ENCODE measurements around the gene PRRG1.

The PRRG1 gene

DNA sequence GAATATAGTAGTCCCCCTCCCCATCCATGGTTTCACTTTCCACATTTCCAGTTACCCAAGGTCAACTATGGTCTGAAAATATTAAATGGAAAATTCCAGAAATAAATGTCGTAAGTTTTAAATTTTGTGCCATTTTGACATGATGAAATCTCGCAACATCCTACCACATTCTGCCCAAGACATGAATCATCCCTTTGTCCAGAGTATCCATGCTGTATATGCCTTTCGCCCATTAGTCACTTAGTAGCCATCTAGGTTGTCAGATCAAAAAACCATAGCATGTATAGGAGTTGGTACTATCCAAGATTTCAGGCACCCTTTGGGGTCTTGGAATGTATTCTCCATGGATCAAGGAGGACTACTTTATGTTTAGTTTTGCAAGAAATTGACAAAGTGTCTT lies 8.3 kb downstream of the PRRG1 start:
- ATAC-seq, result no peak
- Mint-ChIP-seq H3K4me1 (no peaks in the 10 kb centered on the region), H3K4me3 (no peak overlapping the region), H3K9me3 (no peaks in the 10 kb centered on the region), H3K27ac (no peak overlapping the region), H3K27me3 (no peaks in the 10 kb centered on the region)
- no peak for DNase-seq

DNA sequence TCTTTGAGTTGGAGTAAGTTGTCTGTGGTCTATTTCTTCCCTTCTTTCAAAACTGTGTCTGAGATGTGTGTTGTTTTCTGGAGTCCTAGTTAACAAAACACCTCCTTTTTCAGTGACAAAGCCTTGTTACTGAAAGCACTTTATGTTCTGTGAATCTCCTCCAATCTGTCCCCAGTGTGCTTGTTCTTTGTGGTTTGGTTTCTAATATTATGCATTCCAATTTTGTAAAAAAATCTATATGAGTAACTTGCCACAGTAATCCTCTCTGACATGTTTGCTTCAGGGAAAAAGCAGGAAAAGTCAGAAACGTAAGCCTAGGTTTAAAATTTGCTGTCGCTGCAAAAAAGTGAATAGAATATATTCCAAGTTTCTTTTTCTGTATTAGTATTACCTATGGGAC lies 12.4 kb downstream of the PRRG1 start:
- DNase-seq, result no peak
- Mint-ChIP-seq H3K4me3 (no peak overlapping the region), H3K9me3 (no peaks in the 10 kb centered on the region), H3K27me3 (no peaks in the 10 kb centered on the region), H3K27ac (no peak overlapping the region), H3K4me1 (no peaks in the 10 kb centered on the region)
- no peak for ATAC-seq

DNA sequence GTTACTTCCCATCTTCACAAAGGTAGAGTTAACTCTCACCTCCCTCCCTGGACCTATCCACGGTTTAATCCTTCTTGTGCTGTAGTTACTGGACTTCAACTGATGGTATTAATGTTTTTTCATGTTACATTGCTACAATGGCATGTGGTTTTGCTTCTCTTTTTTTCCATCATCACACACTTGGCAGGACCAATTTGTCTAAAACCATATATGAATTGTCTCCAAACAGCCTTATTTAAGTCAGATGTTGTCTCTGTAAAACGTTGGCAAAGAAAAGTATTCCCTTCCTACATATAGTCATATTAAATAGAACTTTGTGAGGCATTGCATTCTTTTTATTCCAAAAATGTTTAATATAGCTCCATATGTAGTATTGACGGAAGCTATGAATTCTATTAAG lies 15.5 kb downstream of the PRRG1 start:
- ATAC-seq, result no peak

DNA sequence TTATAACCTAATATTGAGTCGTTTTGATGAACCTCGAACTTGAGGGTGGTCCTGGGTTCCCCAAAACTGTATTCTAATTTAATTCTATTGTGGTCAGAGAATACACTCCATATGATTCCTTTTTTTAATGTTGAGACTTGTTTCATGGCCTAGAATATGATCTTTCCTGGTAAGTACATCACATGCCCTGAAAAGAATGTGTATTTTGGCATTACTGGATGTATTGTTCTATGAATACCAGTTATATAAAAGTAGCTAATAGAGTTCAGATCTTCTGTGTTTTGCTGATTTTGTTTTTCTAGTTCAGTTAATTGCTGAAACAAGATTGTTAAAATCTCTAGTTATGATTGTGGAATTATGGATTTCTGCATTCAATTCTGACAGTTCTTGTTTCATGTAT lies 18.8 kb downstream of the PRRG1 start:
- no peaks in the 10 kb centered on the region for H3K27me3 Mint-ChIP-seq
- no peak overlapping the region for H3K27ac Mint-ChIP-seq
- ATAC-seq (no peak), DNase-seq (no peak)
- H3K4me1 Mint-ChIP-seq, result no peaks in the 10 kb centered on the region
- H3K4me3 Mint-ChIP-seq, result no peak overlapping the region
- H3K9me3 Mint-ChIP-seq, result peaks cover 4 to 5% of the 10 kb centered on the region in 2 donors

More for the DNA sequence above, 15.5 kb downstream of the PRRG1 start:
- Mint-ChIP-seq H3K4me3 (no peak overlapping the region), H3K27ac (no peak overlapping the region), H3K4me1 (no peaks in the 10 kb centered on the region), H3K9me3 (peaks cover 3% of the 10 kb centered on the region in 2 donors), H3K27me3 (no peaks in the 10 kb centered on the region)
- DNase-seq, result no peak

DNA sequence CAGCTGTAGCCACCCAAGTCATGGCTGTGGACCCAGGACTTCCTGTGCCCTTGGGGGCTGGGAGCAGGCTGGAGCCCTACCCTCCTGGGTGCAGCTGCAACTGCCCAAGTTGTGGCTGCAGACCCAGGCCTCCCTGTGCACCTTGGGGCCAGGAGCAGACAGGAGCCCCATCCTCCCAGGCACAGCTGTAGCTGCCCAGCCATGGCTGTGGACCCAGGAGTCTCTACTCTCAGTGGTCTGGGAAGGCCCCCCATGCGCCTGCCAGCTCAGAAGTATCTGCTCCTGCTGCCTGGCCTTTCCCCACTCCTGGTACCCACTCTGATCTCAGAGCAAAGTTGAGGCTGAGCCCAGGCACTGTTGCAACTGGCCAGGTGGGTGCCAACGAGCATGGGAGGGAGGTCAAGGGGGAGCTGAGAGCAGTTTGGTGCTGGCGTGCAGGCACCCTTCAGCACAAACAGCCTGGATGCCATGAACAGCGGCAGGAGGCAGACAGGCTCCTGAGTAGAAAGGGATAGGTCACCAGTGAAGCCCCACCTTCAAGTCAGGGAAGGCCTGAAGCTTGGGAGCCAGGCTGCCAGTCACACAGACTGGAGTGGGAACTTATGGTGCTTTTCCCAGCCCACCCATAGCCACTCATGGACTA lies 21.5 kb downstream of the PRRG1 start:
- H3K27me3 Mint-ChIP-seq, result no peaks in the 10 kb centered on the region
- H3K27ac Mint-ChIP-seq, result no peak overlapping the region
- no peak for ATAC-seq
- H3K9me3 Mint-ChIP-seq, result peaks cover 4 to 5% of the 10 kb centered on the region in 2 donors
- no peak overlapping the region for H3K4me3 Mint-ChIP-seq
- H3K4me1 Mint-ChIP-seq, result no peaks in the 10 kb centered on the region
- no peak for DNase-seq

DNA sequence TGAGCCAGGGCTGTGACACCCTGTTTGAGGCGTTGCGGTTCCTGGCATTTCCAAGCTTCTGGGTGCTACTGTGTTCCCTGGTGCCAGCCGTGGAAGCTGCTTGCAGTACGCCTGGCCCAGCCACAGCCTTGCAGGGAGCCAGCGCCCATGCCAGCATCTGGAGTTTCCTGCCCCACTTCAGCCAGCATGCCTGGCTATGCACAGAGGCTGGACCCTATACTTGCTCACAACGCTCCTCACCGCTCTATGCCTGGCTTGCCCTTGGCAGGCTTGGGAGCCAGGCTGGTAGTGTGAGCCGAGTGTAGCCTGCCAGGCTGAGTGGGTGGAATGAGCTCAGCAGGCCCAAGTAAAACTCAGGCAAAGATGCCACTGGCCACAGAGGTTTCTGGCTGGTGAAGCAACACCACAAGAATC lies 22.4 kb downstream of the PRRG1 start:
- H3K27ac Mint-ChIP-seq, result no peak overlapping the region
- no peaks in the 10 kb centered on the region for H3K27me3 Mint-ChIP-seq
- H3K9me3 Mint-ChIP-seq, result peaks cover 4 to 5% of the 10 kb centered on the region in 2 donors
- ATAC-seq, result no peak
- no peak for DNase-seq
- no peaks in the 10 kb centered on the region for H3K4me1 Mint-ChIP-seq
- H3K4me3 Mint-ChIP-seq, result no peak overlapping the region

DNA sequence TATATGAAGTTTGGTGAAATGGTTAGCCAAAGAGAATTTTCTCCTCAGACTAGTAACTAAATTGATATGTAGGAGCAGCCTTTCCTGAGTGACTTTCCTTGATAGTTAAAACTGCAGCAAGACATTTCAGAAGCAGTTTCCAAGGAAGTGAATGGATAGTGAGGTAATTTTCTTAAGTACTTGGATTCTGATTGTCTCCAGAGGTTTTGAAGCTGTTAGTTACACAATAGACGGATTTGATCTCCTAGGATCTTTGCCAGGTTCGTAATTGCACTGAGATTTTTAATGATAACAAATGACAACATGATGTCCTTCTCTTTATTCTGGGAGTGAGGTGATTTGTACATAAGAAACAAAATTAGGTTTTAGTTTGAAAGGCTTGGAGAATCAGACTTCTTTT lies 29.2 kb downstream of the PRRG1 start:
- no peaks in the 10 kb centered on the region for H3K9me3 Mint-ChIP-seq
- no peak overlapping the region for H3K4me3 Mint-ChIP-seq

DNA sequence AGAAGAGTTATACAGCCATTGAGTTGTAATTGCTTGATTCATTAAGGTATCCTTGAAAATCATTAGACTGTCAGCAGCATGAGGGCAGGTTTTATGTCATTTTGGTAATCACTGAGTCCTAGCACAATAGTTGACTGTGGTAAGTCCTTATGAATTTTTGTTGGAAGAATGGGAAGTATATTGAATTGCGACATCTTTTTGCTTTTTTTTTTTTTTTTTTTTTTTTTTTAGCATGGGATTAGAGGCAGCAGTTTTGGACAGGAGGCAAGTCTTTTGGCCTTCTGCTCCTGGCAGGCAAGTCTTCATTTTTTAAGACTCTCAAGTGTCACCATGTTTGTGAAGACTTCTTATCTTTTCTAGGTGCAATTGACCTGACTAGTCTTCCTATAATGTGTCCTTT lies 29.7 kb downstream of the PRRG1 start:
- no peaks in the 10 kb centered on the region for H3K27me3 Mint-ChIP-seq

More for the DNA sequence above, 29.2 kb downstream of the PRRG1 start:
- H3K4me1 Mint-ChIP-seq, result no peaks in the 10 kb centered on the region
- no peak for ATAC-seq
- no peaks in the 10 kb centered on the region for H3K27me3 Mint-ChIP-seq
- H3K27ac Mint-ChIP-seq, result no peak overlapping the region
- no peak for DNase-seq

DNA sequence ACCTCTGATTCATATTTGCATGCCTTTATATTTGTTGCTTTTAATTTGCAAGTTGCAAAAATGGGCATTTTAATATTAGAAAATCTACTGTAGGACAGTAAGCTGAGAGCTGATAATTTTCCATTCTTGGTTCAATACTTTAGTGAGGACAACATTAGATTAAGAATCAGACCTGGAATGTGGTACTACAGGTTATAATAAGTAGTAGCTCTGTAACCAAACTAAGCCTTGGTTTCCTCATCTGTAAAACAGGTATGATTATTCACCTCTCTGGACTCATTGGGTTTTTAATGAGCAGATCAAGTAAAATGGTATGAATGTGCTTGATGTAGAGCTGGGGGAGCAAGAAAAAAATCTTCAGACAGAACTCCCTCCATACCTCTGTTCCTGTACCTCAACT lies 31.1 kb downstream of the PRRG1 start:
- H3K9me3 Mint-ChIP-seq, result no peaks in the 10 kb centered on the region
- H3K27me3 Mint-ChIP-seq, result no peaks in the 10 kb centered on the region
- DNase-seq, result no peak
- no peak for ATAC-seq
- no peak overlapping the region for H3K27ac Mint-ChIP-seq
- H3K4me3 Mint-ChIP-seq, result no peak overlapping the region
- H3K4me1 Mint-ChIP-seq, result no peaks in the 10 kb centered on the region

More for the DNA sequence above, 29.7 kb downstream of the PRRG1 start:
- Mint-ChIP-seq H3K4me3 (no peak overlapping the region), H3K9me3 (no peaks in the 10 kb centered on the region), H3K4me1 (no peaks in the 10 kb centered on the region), H3K27ac (no peak overlapping the region)
- DNase-seq (no peak), ATAC-seq (no peak)

DNA sequence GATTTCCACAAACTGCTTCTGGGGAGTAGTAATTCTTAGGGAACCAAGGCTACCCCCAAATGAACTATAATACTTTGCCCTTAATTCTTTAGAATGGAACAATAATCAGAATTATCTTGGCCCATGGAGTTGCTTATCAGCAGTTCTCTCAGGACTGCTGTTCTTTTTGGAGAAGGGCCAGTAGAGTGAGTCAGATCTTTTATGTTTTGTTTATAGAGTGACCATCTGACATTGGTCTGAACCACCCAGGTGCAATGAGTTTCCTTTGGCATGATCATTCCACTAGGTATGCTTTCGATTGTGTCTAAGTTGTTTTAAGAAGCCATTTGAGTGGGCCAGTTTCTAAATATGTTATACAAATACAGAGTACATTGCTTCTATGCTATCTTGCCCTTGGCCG lies 31.8 kb downstream of the PRRG1 start:
- H3K4me1 Mint-ChIP-seq, result no peaks in the 10 kb centered on the region
- no peaks in the 10 kb centered on the region for H3K9me3 Mint-ChIP-seq
- ATAC-seq (no peak), DNase-seq (no peak)
- no peak overlapping the region for H3K4me3 Mint-ChIP-seq
- H3K27me3 Mint-ChIP-seq, result no peaks in the 10 kb centered on the region
- no peak overlapping the region for H3K27ac Mint-ChIP-seq

DNA sequence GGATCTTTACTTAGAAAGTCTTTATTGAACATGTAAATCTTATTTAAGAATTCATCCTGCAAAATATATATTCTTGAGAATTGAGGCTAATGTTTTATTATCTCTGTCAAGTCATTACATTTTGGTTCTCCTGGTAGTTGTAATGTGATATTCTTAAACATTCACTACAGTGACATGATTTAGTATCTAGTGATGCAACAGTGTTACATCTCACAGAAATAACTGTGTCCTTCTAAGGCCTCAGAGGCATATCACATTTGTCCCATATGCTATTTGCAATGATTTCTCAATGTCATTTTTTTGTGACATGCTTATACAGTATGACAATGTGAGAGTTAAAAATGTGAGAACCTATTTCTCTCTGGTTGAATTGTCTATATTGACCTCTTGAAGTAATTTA lies 34.1 kb downstream of the PRRG1 start:
- Mint-ChIP-seq H3K27me3 (no peaks in the 10 kb centered on the region), H3K4me3 (no peak overlapping the region), H3K4me1 (no peaks in the 10 kb centered on the region), H3K9me3 (no peaks in the 10 kb centered on the region), H3K27ac (no peak overlapping the region)
- DNase-seq (no peak), ATAC-seq (no peak)

DNA sequence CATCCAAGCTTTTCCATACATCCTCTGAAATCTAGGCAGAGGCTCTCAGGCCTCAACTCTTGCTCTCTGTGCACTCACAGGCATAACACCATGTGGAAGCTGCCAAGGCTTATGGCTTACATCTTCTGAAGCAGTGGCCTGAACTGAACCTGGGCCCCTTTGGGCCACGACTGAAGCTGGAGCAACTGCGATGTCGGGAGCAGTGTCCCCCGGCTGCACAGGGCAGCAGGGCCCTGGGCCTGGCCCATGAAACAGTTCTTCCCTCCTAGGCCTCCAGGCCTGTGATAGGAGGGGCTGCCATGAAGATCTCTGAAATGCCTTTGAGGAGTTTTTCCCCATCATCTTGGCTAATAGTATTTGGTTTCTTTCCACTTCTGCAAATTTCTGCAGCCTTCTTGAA lies 39.2 kb downstream of the PRRG1 start:
- DNase-seq, result no peak
- Mint-ChIP-seq H3K4me1 (no peaks in the 10 kb centered on the region), H3K9me3 (peaks cover 0 to 7% of the 10 kb centered on the region in 2 donors), H3K27me3 (no peaks in the 10 kb centered on the region), H3K4me3 (no peak overlapping the region), H3K27ac (no peak overlapping the region)
- ATAC-seq, result no peak

DNA sequence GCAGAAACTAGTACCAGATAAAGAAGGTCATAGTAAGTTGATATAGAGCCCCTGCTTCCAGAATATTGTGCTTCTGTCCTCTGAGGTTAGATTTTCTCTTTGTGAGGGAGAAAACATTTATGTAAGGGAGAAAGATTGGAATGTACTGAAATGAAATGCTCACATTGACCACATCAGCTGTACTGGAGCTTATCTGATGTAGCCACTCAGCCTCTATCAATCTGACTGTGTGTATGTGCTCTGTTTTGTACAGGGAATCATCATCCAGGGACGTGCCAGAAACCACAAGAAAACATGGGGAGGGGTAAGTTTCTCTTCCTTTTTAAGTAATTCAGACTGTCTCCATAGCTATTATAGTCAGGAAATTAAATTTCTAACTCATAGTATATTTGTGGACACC lies 56.8 kb downstream of the PRRG1 start:
- DNase-seq, result no peak
- Mint-ChIP-seq H3K4me3 (no peak overlapping the region), H3K27ac (no peak overlapping the region), H3K27me3 (no peaks in the 10 kb centered on the region), H3K9me3 (no peaks in the 10 kb centered on the region), H3K4me1 (no peaks in the 10 kb centered on the region)
- no peak for ATAC-seq

DNA sequence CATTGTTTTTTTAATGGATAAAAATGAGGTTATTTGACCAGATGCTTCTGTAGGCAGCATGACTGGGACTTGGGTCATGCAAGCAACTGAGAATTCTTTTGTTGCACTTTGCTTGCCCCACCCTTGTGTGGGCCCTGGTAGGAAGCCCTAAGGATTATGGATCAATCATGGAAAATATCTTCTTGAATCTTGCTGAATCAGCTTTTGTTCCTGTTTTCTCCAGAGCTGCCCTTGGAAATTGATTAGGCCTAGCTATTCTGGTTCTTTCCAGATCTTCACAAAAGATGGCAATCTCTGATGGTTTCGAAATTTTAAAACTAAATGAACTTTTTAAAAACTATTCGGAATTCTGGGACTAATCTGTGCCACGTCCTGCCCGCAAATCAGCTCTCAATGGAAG lies 58.6 kb downstream of the PRRG1 start:
- DNase-seq, result no peak
- no peak overlapping the region for H3K27ac Mint-ChIP-seq
- H3K4me1 Mint-ChIP-seq, result no peaks in the 10 kb centered on the region
- ATAC-seq, result no peak
- no peak overlapping the region for H3K4me3 Mint-ChIP-seq
- no peaks in the 10 kb centered on the region for H3K9me3 Mint-ChIP-seq
- H3K27me3 Mint-ChIP-seq, result no peaks in the 10 kb centered on the region

DNA sequence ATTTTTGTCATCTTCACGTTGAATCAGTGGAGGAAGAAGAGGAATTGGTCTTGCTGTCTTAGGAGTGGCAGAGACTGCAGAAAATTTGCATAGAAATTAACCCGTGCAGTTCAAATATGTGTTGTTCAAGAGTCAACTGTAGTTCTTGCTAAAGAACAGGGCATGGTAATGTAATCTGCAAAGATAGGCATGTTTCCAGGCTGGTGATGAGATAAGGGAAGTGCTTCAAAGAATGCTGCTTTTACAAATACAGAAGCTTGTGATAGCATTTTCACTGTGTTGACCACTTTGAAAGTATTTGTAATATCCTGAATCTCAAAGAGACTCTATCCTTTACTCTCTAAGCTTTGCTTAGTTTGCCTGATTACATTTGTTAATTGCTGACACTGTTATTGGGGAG lies 60.1 kb downstream of the PRRG1 start:
- H3K27ac Mint-ChIP-seq, result no peak overlapping the region
- no peaks in the 10 kb centered on the region for H3K4me1 Mint-ChIP-seq
- no peak for ATAC-seq
- no peaks in the 10 kb centered on the region for H3K27me3 Mint-ChIP-seq
- no peak overlapping the region for H3K4me3 Mint-ChIP-seq
- DNase-seq, result no peak
- no peaks in the 10 kb centered on the region for H3K9me3 Mint-ChIP-seq

DNA sequence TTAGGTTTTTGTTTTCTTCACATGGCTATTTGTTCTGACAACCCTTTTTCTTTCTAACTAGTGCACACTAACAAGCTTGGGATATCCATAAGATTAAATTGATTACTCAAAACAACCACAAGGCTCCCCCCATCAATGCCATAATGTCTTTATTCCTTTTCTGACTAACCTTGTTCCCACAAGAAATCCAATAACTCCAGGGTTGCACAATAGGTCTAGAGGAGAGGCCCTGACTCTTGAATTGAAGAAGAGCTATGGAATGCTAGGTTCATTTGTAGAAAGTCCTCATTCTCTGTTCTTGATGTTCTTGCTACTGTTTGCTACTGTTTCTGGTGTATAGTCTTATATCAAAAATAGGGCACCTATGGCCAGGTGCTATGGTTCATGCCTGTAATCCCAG lies 71.0 kb downstream of the PRRG1 start:
- Mint-ChIP-seq H3K9me3 (no peaks in the 10 kb centered on the region), H3K4me1 (no peaks in the 10 kb centered on the region)

DNA sequence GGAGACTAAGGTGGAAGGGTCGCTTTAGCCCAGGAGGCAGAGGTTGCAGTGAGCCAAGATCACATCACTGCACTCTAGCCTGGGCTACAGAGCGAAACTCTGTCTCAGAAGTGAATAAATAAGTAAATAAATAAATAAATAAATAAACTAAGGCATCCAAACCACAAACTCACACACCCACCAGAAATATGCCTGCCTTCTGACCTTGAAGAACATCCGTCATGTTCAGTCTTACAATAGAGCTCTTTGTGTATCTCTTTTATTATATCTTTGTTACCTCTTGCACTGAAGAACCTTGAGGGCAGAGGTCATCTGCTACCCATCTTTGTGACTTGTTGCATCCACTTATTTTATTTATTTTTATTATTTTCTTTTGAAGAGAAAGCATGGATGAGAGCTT lies 71.6 kb downstream of the PRRG1 start:
- Mint-ChIP-seq H3K9me3 (no peaks in the 10 kb centered on the region), H3K27me3 (no peaks in the 10 kb centered on the region), H3K4me1 (no peaks in the 10 kb centered on the region), H3K27ac (no peak overlapping the region), H3K4me3 (no peak overlapping the region)
- DNase-seq, result no peak
- no peak for ATAC-seq

More for the DNA sequence above, 71.0 kb downstream of the PRRG1 start:
- DNase-seq (no peak), ATAC-seq (no peak)
- H3K27ac Mint-ChIP-seq, result peak overlapping the region in 1 of 2 donors; percentile 76
- no peak overlapping the region for H3K4me3 Mint-ChIP-seq
- H3K27me3 Mint-ChIP-seq, result no peaks in the 10 kb centered on the region

Measured in stimulated activated naive CD8-positive, alpha-beta T cell treated with anti-CD3 and anti-CD28 coated beads, Interleukin-15, amount 100 ng/mL, for 72 hours (primary cell).